IPS-18a (cell line): ENCODE measurements around the gene TRAIP.

Experiments
- H3K27ac ChIP-seq: one replicate; pipeline ENCODE4 v1.5.1; 2013; ENCODE audit warnings: low read length
- H3K27me3 ChIP-seq: one replicate; pipeline ENCODE4 v1.6.1; 2013; ENCODE audit warnings: mild to moderate bottlenecking, low read length; ENCODE audit not compliant: control insufficient read depth, insufficient read depth
- H3K36me3 ChIP-seq: one replicate; pipeline ENCODE4 v1.6.1; 2013; ENCODE audit warnings: low read depth, low read length; ENCODE audit not compliant: control insufficient read depth
- H3K4me1 ChIP-seq: one replicate; pipeline ENCODE4 v1.6.1; 2013; ENCODE audit warnings: low read depth, low read length; ENCODE audit not compliant: control insufficient read depth
- H3K4me3 ChIP-seq: one replicate; pipeline ENCODE4 v1.5.1; 2013; ENCODE audit warnings: low read length
- H3K9ac ChIP-seq: one replicate; pipeline ENCODE4 v1.6.1; 2013; ENCODE audit warnings: mild to moderate bottlenecking, low read length, moderate library complexity
- H3K9me3 ChIP-seq: one replicate; pipeline ENCODE4 v1.6.1; 2013; ENCODE audit warnings: low read depth, low read length; ENCODE audit not compliant: control insufficient read depth

Gene TRAIP

DNA sequence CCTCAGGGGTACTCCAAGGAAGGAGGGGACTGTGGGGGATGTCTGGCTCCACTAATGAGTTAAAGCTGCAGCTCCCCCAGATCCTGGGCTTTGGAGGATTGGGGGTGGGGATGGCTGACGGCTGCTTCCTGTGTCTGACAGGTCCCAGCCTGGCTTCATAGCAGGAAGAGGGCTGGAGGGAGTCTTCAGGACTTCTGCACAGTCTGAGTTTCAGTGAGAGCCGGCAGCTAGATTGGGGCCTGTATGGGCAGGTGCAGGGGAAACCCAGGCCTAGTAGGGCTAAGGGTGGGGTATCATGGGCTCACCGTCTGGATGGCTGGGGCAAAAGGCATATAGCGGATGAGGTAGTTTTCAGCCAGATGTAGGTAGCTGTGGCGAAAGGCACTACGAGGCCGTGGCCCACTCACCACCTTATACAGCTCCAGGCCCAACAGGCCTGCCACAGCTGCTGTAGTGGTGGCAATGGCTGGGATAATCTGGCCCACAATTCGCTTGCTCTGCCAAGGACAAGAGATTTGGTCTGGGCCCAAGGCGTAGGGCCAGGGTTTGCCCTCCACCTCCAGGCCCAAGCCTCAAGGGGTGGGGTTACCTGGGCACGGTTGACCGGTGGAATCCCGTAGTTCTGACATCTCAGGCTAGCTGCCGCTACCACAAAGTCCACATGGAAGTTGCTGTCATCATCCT is 48.8 kb downstream of the TRAIP start:
- Histone ChIP-seq H3K9ac (no peak overlapping the region), H3K9me3 (no peaks in the 10 kb centered on the region), H3K4me3 (no peak overlapping the region), H3K27ac (no peak overlapping the region), H3K4me1 (peaks cover 13% of the 10 kb centered on the region), H3K36me3 (no peaks in the 10 kb centered on the region), H3K27me3 (peaks cover 19% of the 10 kb centered on the region)

DNA sequence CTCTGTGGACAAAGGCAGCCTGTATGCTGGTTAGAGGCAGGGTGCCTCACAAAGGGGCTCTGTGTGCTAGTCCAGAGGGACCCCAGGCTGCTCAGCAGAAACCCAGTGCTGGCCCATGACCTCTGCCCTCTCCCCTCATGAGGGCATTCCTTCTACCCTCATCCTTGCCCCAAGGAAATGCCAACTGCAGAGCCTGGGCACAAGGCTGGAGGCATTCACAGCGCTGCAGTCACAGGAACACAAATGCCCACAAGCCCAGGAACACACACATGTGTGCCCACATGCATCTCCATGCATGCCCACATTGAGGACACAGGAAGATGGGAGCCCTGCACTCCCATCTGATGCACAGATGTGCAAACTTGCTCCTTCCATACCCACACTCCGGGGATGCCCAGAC is 49.5 kb downstream of the TRAIP start:
- Histone ChIP-seq H3K27ac (no peak overlapping the region), H3K4me1 (peaks cover 13% of the 10 kb centered on the region)

DNA sequence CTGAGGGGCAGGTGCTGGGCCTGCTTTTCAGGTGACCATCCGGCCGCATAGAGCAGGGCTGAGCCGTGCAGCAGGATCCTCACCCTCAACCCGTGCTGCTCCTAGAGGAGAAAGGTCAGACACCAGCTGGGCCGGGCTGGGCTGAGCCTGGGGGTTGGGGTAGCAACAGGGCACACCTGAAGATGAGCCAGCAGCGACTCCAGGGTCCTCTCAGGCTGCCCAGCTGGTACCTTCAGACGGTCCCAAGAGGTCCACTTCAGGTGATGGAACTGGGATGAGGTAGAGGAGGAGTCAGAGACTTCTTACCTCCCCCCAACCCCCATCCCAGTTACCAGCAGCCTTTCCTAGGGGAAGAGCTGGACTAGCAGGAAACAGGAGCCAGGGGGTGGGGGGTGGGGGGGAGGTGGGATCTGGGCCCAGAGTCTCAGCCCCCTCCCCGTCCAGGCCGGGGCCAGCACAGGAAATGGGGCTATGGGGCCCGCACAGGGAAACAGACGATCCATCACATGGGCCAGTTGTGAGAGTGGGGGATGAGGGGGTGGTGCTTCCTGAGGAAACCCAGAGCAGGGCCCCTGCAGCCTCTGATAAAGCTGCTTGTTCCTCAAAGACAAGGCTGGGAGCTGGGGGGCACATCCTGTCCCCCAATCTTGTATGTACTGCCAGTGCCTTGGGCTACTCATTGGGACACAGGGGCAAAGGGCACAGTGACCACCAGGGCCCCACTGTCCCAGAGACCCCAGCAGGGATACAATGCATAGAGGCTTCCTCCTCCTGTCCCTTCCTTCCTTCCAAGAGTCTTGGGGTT is 50.3 kb downstream of the TRAIP start:
- Histone ChIP-seq H3K9me3 (no peaks in the 10 kb centered on the region), H3K27me3 (peaks cover 28% of the 10 kb centered on the region), H3K4me3 (no peak overlapping the region), H3K9ac (no peak overlapping the region), H3K36me3 (no peaks in the 10 kb centered on the region), H3K4me1 (peaks cover 13% of the 10 kb centered on the region), H3K27ac (no peak overlapping the region)

More for the DNA sequence above, 49.5 kb downstream of the TRAIP start:
- no peaks in the 10 kb centered on the region for H3K36me3 ChIP-seq
- no peak overlapping the region for H3K4me3 ChIP-seq
- no peaks in the 10 kb centered on the region for H3K9me3 ChIP-seq
- H3K27me3 ChIP-seq: peaks cover 21% of the 10 kb centered on the region
- no peak overlapping the region for H3K9ac ChIP-seq

DNA sequence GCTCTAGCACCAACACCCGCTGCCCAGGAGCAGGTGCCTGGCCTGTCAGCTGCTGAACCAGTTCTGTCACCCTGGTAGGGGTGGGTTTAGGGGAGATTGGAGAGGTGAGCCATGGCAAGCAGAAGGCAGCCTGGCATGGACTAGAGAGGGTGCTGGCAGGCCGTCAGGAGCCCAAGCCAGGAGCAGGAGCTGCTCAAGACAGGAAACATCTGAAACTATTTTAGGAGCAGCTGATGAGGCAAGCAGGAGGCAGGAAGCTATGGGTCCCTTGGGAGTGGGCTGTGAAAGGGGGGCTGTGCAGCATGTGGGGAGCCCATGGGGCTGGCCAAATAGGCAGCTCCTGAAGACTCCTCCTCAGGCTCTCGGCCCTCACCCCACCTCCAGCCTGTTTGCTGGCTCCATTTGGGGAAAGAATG is 51.0 kb downstream of the TRAIP start:
- no peak overlapping the region for H3K27ac ChIP-seq
- peaks cover 30% of the 10 kb centered on the region for H3K27me3 ChIP-seq
- H3K9me3 ChIP-seq: no peaks in the 10 kb centered on the region
- H3K36me3 ChIP-seq: no peaks in the 10 kb centered on the region
- no peak overlapping the region for H3K9ac ChIP-seq
- H3K4me3 ChIP-seq: no peak overlapping the region
- peaks cover 13% of the 10 kb centered on the region for H3K4me1 ChIP-seq

DNA sequence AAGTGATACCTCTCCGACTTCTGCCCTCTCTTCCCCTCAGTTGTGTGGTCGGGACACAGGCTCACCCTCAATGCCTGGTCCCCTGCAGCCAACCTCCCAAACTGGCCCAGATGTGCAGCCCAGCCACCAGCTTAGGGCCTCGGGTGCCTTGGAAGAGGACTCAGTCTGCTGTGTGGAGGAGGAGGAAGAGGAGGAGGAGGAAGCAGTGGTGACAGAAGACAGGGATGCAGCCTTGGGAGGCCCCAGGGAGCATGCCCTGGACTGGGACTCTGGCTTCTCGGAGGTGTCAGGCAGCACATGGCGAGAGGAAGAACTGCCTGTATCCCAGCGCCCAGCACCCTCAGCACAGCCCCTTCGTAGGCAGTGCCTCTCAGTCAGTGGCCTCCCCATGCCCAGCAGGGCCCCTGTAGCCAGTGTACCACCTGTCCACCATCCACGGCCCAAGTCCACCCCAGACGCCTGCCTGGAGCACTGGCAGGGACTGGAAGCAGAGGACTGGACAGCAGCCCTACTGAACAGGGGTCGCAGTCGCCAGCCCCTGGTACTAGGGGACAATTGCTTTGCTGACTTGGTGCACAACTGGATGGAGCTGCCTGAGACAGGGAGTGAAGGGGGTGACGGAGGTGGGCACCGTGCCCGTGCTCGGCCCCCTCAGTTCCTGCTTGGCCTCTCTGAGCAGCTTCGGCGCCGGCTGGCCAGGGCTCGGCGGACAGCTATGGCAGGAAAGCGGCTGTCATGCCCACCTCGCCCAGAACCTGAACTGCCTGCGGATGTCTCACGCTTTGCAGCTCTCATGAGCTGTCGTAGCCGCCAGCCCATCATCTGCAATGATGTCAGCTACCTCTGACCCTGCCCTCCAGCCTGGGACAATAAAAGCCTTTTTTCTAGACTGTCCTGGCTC is 52.0 kb downstream of the TRAIP start:
- Histone ChIP-seq H3K4me3 (peak overlapping the region; percentile 79), H3K36me3 (no peaks in the 10 kb centered on the region), H3K9ac (no peak overlapping the region), H3K4me1 (peaks cover 13% of the 10 kb centered on the region), H3K9me3 (no peaks in the 10 kb centered on the region), H3K27ac (no peak overlapping the region), H3K27me3 (peaks cover 30% of the 10 kb centered on the region)

DNA sequence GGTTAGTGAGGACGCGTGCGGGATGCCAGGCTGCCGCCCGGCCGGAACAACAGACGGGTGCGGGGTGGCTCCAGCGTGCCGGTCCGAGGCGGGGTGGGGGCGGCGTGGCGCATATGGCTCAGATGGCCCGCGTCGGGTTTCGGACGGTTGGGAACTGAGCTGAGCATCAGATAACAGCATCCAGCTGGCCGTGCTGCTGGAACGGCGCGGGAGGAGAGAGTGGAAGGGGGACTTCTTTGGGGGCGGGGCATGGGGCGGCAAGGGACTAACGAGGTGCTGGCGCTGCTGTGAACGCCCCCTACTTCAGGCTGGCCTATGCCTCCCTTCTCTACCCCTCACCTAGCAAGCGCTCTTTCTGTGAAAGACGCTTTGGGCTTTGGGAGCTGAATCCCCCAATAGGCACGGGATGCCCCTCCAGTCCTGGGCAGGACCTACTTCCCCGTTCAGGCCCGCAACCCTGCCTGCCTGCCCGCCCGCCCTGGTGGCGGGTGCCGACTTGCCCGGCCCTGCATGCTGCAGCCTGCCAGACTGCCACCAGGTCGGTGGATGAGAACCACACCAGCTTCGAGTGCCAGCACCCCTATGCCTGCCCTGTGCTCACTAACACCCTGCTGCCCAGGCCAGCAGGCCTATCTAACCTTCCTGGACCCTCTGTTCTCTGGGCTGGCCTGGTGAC is 52.8 kb downstream of the TRAIP start:
- Histone ChIP-seq H3K4me1 (peaks cover 13% of the 10 kb centered on the region), H3K27ac (no peak overlapping the region)

DNA sequence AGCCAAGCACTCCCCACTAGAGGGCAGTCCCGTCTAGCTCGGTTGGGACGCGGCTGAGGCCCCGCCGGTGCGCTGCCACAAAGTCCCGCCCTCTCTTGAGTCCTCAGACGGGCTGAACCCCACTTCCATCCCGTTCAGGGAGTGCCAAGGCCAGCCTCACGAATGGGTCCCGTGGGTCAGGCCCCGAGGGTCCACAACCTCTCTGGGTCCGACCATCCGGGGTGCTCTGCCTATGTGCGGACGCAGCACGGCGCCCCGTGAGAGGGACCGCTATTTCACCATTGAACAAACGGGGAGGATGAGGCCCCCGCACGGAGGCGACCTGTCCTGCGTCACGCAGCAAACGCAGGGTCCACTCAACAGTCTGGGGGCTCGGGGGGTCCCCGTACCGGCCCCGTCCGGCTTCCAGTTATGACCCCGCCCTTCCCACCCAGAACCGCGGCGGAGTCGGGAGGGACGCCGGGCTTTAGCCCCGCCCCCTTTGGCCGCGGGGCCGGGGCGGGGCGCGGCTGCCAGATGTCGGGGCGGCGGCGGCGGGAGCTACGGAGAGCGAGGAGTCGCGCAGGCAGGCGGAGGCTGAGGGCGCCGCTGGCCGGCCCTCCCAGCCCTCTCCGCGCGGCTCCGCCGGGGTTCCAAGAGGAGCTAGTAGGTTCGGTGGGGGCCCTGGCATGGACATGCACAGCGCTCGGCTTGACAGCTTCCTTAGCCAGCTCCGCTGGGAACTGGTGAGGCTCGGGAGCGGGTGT is 53.5 kb downstream of the TRAIP start, which contains the start of gene INKA1:
Gene INKA1, plus strand, starts transcription at position 543 of the 746 bp plus-strand sequence. Its CDS starts 132 bp downstream, at position 675.
- Histone ChIP-seq H3K27ac (no peak within 1 kb of the TSS), H3K9ac (no peak within 1 kb of the TSS), H3K27me3 (peaks cover 30% of the 10 kb centered on the region), H3K36me3 (no peaks in the 10 kb centered on the region), H3K4me1 (peaks cover 13% of the 10 kb centered on the region), H3K4me3 (peak within 1 kb of the TSS; percentile 79), H3K9me3 (no peaks in the 10 kb centered on the region)

More for the DNA sequence above, 52.8 kb downstream of the TRAIP start:
- Histone ChIP-seq H3K27me3 (peaks cover 30% of the 10 kb centered on the region), H3K36me3 (no peaks in the 10 kb centered on the region), H3K9me3 (no peaks in the 10 kb centered on the region), H3K9ac (no peak overlapping the region), H3K4me3 (peak overlapping the region; percentile 79)

DNA sequence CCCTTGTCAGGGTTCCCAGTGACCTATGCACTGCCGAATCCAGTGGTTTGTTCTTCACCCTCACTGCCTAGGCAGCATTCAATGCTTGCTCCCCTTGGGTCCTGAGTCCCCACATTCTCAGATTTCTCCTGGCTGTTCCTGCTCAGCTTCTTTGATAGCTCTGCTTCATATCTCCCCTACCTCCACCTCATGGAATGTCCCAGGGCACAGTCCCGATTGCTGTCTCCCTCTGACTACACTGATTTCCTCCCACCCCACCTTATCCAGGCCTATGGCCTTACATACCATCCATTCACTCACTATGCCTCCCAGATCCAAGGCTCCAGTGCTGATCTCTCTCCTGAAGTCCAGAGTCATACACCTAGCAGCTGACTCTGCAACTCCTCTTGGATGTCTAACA is 55.2 kb downstream of the TRAIP start:
- Histone ChIP-seq H3K4me3 (no peak overlapping the region), H3K27me3 (peaks cover 30% of the 10 kb centered on the region), H3K36me3 (no peaks in the 10 kb centered on the region), H3K4me1 (peaks cover 10% of the 10 kb centered on the region), H3K9ac (no peak overlapping the region), H3K9me3 (no peaks in the 10 kb centered on the region), H3K27ac (no peak overlapping the region)

DNA sequence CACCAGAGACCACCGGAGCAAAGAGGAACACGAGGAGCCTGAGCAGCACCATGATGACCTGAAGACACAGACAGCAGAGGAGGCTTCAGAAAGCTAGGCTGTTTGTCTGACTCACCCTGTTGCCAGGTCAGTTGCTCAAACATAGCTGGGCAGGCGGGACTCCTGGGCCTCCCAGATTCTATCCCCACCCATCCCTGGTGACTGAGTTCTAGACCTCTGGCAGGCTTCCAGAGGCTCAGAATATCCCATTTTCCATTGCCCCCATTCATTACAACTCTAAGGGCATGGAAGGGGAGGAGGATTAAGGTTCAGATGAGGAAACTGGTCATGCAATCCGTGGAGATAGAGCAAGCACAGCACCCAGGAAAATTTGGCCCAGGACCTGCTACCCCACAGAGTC is 56.6 kb downstream of the TRAIP start, which contains the start of gene CDHR4:
Gene CDHR4, minus strand, starts transcription at position 113 of the 400 bp plus-strand sequence. Its CDS starts 61 bp downstream, at position 52.
- peaks cover 4% of the 10 kb centered on the region for H3K4me1 ChIP-seq
- peaks cover 24% of the 10 kb centered on the region for H3K27me3 ChIP-seq
- no peak within 1 kb of the TSS for H3K27ac ChIP-seq
- H3K4me3 ChIP-seq: no peak within 1 kb of the TSS
- no peaks in the 10 kb centered on the region for H3K36me3 ChIP-seq
- no peak within 1 kb of the TSS for H3K9ac ChIP-seq
- H3K9me3 ChIP-seq: no peaks in the 10 kb centered on the region

DNA sequence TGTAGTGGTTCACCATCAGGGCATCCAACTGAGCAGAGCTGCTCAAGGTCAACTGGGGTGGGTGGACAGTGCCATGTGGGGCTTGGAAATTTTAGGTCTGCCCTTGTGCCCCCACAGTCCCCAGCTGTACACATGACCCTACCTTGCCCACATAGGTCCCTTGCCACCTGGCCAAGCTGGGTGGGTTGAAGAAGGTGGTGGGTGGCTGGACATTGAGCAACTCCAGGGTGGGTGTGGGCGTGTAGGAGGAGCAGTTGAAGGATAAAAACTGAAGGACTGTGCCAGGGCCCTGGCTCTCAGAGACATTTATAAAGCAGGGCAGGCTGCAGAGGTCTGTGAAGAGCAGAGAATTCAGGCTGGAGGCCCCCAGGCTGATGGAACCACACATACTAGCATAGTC is 57.3 kb downstream of the TRAIP start:
- H3K36me3 ChIP-seq: no peaks in the 10 kb centered on the region
- H3K27me3 ChIP-seq: peaks cover 17% of the 10 kb centered on the region
- peaks cover 4% of the 10 kb centered on the region for H3K4me1 ChIP-seq
- H3K9ac ChIP-seq: no peak overlapping the region
- no peak overlapping the region for H3K4me3 ChIP-seq
- no peaks in the 10 kb centered on the region for H3K9me3 ChIP-seq
- H3K27ac ChIP-seq: no peak overlapping the region
